Activated naive CD8-positive, alpha-beta T cell treated with anti-CD3 and anti-CD28 coated beads, Interleukin-2, amount 50 U/mL, for 24 hours (primary cell): Measurements from ENCODE around the gene MKI67.
A peak's percentile ranks its signal among the peaks of the same experiment; 100 is the strongest.
"Not testable (repeated sequence)": the region's sequence is repeated elsewhere in the genome, so short reads cannot be mapped to it uniquely, and the experiment has no call there.

ENCODE experiments used
- ATAC-seq: fragments of 150-1000 bp; cut with Tn5 transposase; one replicate; pipeline ENCODE4 v1.10.0; 2021
- DNase-seq: peaks from one replicate; pipeline ENCODE4 v3.0.0; 2021
- H3K27ac Mint-ChIP-seq: one replicate; pipeline ENCODE4 v1.8.0; 2021; ENCODE audit warnings: mild to moderate bottlenecking, mixed read lengths
- H3K27me3 Mint-ChIP-seq: one replicate; pipeline ENCODE4 v1.8.0; 2021; ENCODE audit warnings: mixed read lengths
- H3K36me3 Mint-ChIP-seq: one replicate; pipeline ENCODE4 v1.8.0; 2021; ENCODE audit warnings: low read depth, mixed read lengths
- H3K4me1 Mint-ChIP-seq: one replicate; pipeline ENCODE4 v1.8.0; 2021; ENCODE audit warnings: mixed read lengths
- H3K4me3 Mint-ChIP-seq: one replicate; pipeline ENCODE4 v1.8.0; 2021; ENCODE audit warnings: mild to moderate bottlenecking, moderate library complexity, mixed read lengths
- H3K9me3 Mint-ChIP-seq: one replicate; pipeline ENCODE4 v1.8.0; 2021; ENCODE audit warnings: mixed read lengths

Gene MKI67, protein sequence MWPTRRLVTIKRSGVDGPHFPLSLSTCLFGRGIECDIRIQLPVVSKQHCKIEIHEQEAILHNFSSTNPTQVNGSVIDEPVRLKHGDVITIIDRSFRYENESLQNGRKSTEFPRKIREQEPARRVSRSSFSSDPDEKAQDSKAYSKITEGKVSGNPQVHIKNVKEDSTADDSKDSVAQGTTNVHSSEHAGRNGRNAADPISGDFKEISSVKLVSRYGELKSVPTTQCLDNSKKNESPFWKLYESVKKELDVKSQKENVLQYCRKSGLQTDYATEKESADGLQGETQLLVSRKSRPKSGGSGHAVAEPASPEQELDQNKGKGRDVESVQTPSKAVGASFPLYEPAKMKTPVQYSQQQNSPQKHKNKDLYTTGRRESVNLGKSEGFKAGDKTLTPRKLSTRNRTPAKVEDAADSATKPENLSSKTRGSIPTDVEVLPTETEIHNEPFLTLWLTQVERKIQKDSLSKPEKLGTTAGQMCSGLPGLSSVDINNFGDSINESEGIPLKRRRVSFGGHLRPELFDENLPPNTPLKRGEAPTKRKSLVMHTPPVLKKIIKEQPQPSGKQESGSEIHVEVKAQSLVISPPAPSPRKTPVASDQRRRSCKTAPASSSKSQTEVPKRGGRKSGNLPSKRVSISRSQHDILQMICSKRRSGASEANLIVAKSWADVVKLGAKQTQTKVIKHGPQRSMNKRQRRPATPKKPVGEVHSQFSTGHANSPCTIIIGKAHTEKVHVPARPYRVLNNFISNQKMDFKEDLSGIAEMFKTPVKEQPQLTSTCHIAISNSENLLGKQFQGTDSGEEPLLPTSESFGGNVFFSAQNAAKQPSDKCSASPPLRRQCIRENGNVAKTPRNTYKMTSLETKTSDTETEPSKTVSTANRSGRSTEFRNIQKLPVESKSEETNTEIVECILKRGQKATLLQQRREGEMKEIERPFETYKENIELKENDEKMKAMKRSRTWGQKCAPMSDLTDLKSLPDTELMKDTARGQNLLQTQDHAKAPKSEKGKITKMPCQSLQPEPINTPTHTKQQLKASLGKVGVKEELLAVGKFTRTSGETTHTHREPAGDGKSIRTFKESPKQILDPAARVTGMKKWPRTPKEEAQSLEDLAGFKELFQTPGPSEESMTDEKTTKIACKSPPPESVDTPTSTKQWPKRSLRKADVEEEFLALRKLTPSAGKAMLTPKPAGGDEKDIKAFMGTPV (N-terminal part only)

DNA sequence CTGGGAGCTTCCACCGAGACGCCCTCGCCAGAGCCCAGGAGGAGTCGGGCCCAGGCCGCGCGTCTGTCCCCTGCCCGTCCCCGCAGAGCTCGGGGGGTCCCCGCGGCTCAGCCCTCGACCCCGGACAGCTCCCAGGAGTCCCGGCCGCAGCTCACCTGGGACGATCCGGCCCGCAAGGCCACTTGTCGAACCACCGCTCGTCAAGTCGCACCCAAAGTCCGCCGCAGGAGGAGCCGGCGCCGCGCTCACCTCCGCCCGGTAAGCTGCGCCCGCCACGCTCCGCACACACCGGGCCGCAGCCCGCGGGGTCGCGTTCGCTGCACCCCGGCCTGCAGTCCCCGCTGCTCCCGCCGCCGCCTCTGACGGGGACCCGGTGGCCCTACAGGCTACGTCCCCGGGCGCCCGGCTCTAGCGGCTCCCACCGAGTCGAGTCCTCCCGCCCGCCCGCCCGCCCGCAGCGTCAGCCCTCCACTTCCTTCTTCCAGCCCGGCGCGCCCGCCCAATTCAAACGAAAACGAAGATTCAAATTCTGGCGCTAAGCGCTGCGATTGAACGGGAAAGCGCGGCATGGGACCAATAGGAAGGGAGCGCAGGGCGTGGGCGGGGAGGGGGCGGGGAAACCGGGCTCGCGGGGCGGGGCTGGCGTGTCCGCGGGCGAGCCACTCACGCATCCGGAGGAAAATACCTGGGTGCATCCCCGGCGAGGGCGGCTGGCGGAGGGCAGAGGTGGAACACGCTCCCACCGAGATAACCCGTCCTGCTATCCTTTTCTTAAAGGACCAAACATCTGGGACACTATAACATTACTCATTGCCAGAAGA, at the start of gene MKI67:
Gene MKI67, minus strand, starts transcription at position 480 of the 821 bp plus-strand sequence. CDS start 756 bp downstream, outside the sequence.
- peaks cover 39% of the 10 kb centered on the region for H3K36me3 Mint-ChIP-seq
- H3K27me3 Mint-ChIP-seq = peaks cover 20% of the 10 kb centered on the region
- peak; percentile 90 for DNase-seq
- peak; percentile 91 for ATAC-seq
- no peaks in the 10 kb centered on the region for H3K9me3 Mint-ChIP-seq
- peaks cover 34% of the 10 kb centered on the region for H3K4me1 Mint-ChIP-seq
- peak within 1 kb of the TSS; percentile 96 for H3K4me3 Mint-ChIP-seq
- peak within 1 kb of the TSS; percentile 83 for H3K27ac Mint-ChIP-seq

DNA sequence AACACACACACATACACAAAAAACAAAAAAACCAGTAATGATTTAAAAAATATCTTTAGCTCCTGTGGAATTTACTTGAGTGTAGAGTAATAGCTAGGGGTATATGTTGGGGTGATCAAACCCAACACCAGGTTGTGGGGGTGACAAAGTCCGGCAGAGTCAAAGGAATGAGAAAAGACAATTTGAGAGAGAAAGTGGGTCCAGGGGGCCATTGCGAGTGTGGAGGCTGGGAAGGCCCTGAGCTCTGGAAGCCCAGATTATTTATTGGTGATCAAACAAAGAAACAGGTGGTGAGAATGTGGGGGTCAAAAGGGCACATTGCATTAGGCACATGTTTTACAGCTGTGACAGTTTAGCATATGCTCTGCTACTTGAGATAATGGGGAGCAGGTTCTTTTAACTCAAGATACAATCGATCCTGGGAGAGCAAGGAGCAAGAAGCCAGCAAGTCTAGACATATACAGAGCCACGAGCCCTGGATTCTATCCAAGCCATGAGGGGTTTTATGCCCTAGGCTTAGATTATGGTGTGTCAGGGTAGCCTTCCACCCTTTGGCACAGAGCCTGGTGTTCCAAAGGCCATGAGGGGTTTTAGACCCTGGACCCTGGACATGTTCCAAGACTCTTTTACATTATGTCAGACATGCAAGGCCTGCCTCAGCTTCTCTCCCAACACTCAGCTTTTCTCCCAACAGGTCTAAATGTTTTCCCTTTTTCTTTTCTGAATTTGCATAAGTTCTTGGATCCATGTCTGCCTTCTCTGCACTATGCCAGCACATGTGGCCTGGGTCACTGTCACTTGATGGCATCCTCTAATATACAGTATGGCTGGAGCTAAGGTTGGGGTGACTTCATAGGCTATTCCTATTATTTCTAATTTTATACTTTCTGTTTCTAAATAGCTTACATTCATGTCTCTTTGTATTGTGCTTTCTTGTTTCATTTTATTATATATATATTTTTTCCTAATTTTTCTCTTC, 48.6 kb upstream of the MKI67 start:
- Mint-ChIP-seq H3K27me3 (no peaks in the 10 kb centered on the region), H3K4me3 (no peak overlapping the region), H3K4me1 (peaks cover under 1% of the 10 kb centered on the region), H3K27ac (no peak overlapping the region), H3K9me3 (peaks cover 13% of the 10 kb centered on the region), H3K36me3 (no peaks in the 10 kb centered on the region)
- ATAC-seq = no peak
- no peak for DNase-seq

DNA sequence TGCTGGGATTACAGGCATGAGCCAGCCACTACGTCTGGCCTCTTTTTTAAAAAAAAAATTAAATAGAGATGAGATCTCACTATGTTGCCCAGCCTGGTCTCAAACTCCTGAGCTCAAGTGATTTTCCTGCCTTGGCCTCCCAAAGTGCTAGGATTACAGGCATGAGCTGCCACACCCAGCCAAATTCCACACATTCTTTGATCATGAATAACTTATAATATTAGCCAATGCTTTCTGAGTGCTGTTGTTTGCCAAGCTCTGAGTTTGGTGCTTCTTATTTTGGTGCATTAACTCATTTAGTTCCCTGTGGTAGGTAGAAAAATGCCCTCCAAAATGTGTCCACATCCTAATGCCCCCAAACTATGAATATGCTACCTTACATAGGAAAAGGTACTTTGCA, 47.2 kb upstream of the MKI67 start:
- peaks cover 13% of the 10 kb centered on the region for H3K9me3 Mint-ChIP-seq
- no peak overlapping the region for H3K4me3 Mint-ChIP-seq
- no peak for DNase-seq
- H3K4me1 Mint-ChIP-seq = no peaks in the 10 kb centered on the region
- no peaks in the 10 kb centered on the region for H3K36me3 Mint-ChIP-seq
- peaks cover 8% of the 10 kb centered on the region for H3K27me3 Mint-ChIP-seq
- H3K27ac Mint-ChIP-seq = no peak overlapping the region
- ATAC-seq = no peak

DNA sequence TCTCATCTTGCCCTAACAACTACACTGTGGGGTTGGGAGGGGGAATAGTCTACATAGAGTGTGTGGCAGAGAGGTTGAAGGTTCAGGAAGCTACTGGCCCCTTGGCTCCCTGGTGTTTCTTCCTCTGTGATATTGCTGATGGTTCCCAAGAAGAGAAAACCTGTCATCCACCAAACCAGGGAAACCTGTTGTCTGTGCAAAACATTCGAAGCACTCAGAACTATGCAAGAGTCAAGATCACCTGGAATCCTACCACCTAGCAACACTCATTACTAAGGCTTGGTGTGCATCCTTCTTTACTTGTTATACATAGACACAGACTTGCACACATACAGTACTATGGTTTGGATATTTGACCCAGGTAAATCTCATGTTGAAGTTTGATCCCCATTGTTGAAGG, 46.5 kb upstream of the MKI67 start:
- H3K27me3 Mint-ChIP-seq = peaks cover 8% of the 10 kb centered on the region
- H3K36me3 Mint-ChIP-seq = no peaks in the 10 kb centered on the region
- DNase-seq = no peak
- H3K4me3 Mint-ChIP-seq = no peak overlapping the region
- H3K27ac Mint-ChIP-seq = no peak overlapping the region
- peaks cover 13% of the 10 kb centered on the region for H3K9me3 Mint-ChIP-seq
- no peak for ATAC-seq
- H3K4me1 Mint-ChIP-seq = no peaks in the 10 kb centered on the region

DNA sequence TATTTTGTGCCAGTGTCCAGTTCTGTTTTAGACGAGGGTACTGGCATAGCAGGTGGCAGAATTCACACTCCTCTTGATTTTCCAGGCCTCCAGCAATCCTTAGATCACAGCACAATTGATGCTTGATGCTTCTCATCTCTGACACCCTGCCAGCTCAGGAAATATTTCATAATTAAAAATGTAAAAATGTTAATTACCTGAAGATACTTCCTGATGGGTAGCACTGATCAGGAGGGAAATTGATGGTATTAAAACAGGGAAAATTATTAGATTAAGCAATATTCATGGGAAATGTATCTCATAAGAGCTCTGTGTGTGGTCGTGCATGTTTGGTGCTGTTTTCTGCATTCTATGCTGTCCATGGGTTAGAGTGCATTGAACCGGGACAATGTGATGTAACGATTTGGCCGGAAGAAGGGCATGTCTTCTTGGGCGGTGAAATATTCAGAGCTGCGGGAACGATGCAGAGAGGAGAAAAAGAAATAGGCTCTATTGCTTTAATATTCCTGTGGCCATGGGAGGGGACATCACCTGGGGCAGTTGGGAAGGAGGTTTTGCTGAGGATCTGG, 43.7 kb upstream of the MKI67 start:
- Mint-ChIP-seq H3K9me3 (peaks cover 13% of the 10 kb centered on the region), H3K27me3 (peaks cover 8% of the 10 kb centered on the region), H3K4me3 (no peak overlapping the region), H3K27ac (no peak overlapping the region), H3K4me1 (no peaks in the 10 kb centered on the region), H3K36me3 (no peaks in the 10 kb centered on the region)
- DNase-seq = no peak
- no peak for ATAC-seq

DNA sequence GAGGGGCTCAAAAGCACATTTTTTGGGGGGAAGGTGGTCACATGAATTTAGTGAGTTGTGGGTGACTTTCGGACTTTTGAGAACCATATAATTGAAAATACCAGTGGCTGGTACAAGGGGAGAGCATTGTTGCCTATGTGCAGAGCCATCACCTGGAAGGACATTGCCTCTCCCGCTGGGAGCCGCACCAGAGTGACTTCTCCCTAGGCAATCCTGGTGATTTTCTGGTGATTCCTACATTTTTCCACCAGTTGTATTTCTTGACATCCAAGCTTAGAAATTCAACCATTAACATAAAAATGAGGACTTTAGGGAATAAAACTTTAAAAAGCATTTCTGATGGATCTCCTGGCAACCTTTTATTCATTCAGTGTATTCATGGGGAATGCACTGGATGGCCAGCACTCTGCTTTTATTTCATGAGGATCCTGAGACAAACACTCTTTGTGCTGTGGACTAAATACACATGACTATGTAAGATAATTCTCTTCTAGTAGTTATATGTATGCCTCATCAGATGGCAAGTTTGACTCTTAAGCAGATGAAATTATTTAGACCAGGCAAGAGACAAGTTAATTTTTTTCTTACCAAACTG, 41.8 kb upstream of the MKI67 start:
- H3K27me3 Mint-ChIP-seq = peaks cover 8% of the 10 kb centered on the region
- ATAC-seq = no peak
- no peak overlapping the region for H3K27ac Mint-ChIP-seq

DNA sequence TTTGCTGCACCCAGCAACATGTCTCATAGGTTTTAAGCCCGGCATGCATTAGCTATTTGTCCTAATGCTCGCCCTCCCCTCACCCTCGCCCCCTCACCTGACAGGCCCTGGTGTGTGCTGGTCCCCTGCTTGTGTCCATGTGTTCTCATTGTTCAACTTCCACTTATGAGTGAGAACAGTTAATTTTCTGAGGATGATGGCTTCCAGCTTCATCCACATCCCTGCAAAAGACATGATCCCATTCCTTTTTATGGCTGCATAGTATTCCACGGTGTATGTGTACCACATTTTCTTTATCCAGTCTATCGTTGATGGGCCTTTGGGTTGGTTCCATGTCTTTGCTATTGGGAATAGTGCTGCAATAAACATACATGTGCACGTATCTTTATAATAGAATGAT, 40.9 kb upstream of the MKI67 start:
- not testable (repeated sequence) for H3K36me3 Mint-ChIP-seq, ATAC-seq, H3K4me1 Mint-ChIP-seq, H3K4me3 Mint-ChIP-seq, DNase-seq, H3K9me3 Mint-ChIP-seq, H3K27me3 Mint-ChIP-seq, H3K27ac Mint-ChIP-seq

More for the DNA sequence above, 41.8 kb upstream of the MKI67 start:
- Mint-ChIP-seq H3K4me3 (no peak overlapping the region), H3K36me3 (no peaks in the 10 kb centered on the region), H3K9me3 (peaks cover 6% of the 10 kb centered on the region), H3K4me1 (no peaks in the 10 kb centered on the region)
- no peak for DNase-seq

DNA sequence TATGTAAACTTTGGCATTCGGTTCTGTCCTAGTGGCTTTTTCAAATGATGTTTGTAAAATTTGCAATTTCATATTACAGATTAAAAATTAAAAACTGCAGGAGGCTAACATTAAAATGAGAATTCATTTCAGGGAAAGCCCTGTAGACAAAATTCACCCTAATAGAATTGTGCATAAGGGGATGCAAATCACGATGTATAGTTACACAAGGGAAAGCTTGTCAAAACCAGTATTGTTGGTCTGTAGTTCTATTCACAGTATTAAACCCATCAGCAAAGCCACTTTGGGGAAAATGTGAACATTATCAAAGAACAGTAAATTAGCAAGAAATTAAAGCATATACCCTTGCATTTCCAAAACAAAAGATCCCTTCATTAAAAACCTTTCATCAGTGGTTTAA, 39.9 kb upstream of the MKI67 start:
- no peak overlapping the region for H3K4me3 Mint-ChIP-seq
- DNase-seq (no peak), ATAC-seq (no peak)
- no peaks in the 10 kb centered on the region for H3K9me3 Mint-ChIP-seq
- no peaks in the 10 kb centered on the region for H3K36me3 Mint-ChIP-seq
- H3K27me3 Mint-ChIP-seq = peaks cover 8% of the 10 kb centered on the region
- peaks cover 2% of the 10 kb centered on the region for H3K4me1 Mint-ChIP-seq
- no peak overlapping the region for H3K27ac Mint-ChIP-seq

DNA sequence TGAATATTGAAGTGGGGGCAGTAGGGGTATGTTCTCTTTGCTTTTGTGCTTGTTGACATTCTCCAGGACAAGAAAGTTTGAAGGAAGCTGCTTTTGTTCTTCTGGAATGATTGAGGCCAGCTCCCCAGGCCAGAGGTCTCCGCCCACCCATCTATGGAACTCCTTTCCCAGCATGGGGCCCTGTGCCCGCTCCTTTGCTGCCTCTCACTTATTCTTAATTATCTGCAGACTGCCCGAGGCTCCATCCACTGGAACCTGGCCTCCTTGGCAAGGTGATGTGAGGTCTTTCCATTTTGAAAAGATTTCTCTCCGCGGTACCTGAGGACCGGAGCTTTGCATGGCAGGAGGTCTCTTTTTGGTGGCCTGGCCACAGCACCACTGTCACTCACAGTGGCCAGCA, 39.3 kb upstream of the MKI67 start:
- H3K9me3 Mint-ChIP-seq = no peaks in the 10 kb centered on the region
- DNase-seq (no peak), ATAC-seq (no peak)
- no peaks in the 10 kb centered on the region for H3K36me3 Mint-ChIP-seq
- H3K4me3 Mint-ChIP-seq = no peak overlapping the region
- H3K27ac Mint-ChIP-seq = no peak overlapping the region
- H3K27me3 Mint-ChIP-seq = peaks cover 8% of the 10 kb centered on the region
- peaks cover 5% of the 10 kb centered on the region for H3K4me1 Mint-ChIP-seq

DNA sequence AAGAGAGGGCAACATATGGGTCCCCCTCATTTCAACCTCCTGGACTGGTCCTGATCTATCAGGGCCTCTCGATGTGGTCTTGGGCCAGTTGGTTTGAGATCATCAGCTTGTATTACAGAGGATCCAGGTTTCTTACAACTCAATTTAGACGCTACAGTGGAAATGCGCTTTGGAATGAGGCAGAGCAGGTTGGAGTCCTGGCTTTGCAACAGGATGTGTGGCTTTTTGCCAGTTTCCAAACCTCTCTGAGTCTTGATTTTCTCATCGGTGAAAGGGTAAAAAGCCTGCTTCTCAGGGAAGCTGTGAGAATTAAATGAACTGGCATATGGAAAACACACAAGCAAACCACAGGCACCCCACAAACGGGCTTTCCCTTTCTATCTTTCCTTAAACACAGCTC, 37.5 kb upstream of the MKI67 start:
- Mint-ChIP-seq H3K27ac (no peak overlapping the region), H3K9me3 (no peaks in the 10 kb centered on the region), H3K27me3 (peaks cover 3% of the 10 kb centered on the region), H3K4me3 (no peak overlapping the region), H3K4me1 (peaks cover 5% of the 10 kb centered on the region), H3K36me3 (no peaks in the 10 kb centered on the region)
- DNase-seq = no peak
- ATAC-seq = no peak

DNA sequence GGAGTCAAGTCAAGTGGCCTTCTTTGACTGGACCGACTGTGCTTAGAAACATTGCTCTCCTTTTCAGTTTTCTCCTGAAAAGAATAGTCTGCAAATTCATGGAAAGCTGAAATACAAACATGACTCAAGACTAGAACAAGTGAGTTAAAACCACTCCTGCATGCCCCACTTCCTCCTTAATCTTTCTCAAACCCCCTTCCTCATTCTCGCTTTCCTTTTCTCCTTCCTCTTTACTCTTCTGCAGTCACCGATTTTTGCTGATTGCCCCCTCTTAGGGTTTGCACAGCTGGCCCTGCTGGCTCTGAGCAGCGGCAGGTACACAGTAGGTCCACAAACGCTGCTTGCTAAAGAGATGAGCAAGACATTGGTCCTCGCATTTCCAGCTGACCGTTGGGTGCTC, 34.8 kb upstream of the MKI67 start:
- H3K27ac Mint-ChIP-seq = no peak overlapping the region
- no peaks in the 10 kb centered on the region for H3K36me3 Mint-ChIP-seq
- H3K4me3 Mint-ChIP-seq = no peak overlapping the region
- no peaks in the 10 kb centered on the region for H3K27me3 Mint-ChIP-seq
- H3K4me1 Mint-ChIP-seq = peaks cover 5% of the 10 kb centered on the region
- DNase-seq = no peak
- ATAC-seq = no peak
- H3K9me3 Mint-ChIP-seq = no peaks in the 10 kb centered on the region

DNA sequence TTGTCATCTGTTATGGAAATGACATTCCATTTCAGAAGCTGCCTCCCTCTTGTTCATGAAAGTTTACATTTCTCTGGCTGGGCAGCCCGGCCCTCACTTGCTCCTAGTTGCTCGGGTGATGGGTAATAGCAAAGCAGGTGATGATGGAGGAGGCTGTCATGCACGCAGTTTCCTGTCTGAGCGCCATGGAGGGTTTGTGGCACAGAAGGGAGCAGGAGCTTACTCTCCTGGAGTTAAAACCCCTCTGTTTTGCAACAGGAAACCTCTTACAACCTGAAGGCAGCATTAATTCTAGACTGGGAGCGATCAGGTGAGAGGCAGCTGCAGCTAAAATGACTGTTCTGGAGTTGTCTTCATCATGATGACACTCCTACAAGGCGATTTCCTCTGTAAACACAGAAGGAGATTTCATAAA, 34.1 kb upstream of the MKI67 start:
- Mint-ChIP-seq H3K27me3 (no peaks in the 10 kb centered on the region), H3K36me3 (no peaks in the 10 kb centered on the region), H3K4me3 (no peak overlapping the region), H3K9me3 (no peaks in the 10 kb centered on the region), H3K27ac (no peak overlapping the region), H3K4me1 (peaks cover 5% of the 10 kb centered on the region)
- no peak for ATAC-seq
- DNase-seq = no peak
